Measurements from ENCODE around the gene SYNE3. TPM values are rescaled to one million over a fixed set of nuclear protein-coding genes. Genes with fewer than 3 reads are reported as not detected.
A peak's percentile ranks its signal among the peaks of the same experiment; 100 is the strongest.
"Not testable (repeated sequence)": the region's sequence is repeated elsewhere in the genome, so short reads cannot be mapped to it uniquely, and the experiment has no call there.

The SYNE3 gene
- total RNA-seq, 1 donor from 2014 or later: 0.15 TPM

GRCh38 chr14:95525999-95526398, 9.5 kb upstream of the SYNE3 start:
- no peak for DNase-seq (ENCODE audit: low read depth)

GRCh38 chr14:95524706-95525512, 8.5 kb upstream of the SYNE3 start:
- peak; percentile 68 for DNase-seq (ENCODE audit: low read depth)

DNA sequence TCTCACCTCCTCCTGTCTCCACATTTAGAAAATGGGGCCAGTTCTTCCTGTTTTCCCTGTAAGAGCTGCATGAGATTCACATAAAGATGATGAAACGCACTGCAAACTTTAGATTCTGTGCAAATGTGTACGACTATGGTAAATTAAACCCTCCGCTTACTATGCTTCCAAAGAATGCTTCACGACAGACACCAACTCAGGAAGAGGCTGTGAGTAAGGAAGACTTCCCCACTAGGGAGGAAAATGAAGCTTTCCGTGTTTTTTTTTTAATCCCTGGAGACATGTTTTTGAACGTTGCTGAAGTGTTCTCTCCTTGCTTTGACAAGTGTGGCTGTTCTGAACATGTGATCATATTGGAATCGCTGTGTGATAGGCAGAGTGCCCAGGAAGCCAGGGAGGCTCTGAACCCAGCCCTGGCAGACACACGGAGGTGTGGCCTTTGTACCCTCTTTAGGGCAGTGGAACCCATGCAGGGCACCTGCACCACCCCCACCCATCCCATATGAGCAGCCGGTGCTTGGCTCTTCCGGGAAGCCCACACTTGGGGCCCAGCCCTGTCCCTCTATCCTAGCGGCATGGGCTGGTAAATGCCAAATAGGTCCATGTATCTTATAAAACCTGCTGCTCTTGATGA, 7.5 kb upstream of the SYNE3 start:
- no peak for DNase-seq (ENCODE audit: low read depth)

DNA sequence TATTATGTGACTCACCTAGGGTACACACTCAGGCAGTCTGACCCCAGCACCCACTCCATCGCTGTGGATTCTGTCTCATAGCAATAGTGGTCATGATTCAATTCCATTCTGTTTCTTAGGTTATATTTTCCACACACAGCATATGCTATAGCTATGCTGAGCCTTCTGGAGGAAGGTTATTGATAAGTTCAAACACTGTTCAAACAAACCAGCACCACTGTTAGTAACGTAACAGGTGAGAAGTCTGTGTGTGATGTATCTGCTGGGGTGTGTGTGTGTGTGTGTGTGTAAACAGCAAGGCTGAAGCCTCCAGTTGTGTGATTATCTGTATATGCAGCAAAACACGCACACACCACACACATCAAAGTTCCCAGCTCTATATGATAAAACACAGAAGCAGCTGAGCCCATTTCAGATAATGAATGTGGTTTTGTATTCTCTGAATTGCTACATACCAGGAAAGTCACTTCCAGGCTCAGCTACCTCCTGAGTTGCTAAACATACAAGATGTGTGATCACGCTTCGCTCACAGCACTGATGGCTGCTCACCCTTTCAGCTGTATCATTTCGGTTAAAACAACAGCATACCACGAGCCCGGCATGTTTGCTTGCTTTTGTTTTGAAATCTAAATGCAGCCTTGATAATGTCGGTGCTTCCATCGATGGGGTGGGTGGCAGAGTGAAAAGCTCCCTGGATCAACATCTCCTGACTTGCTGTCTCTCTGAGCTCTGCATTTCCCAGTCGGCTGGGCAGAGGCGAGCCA, 6.8 kb upstream of the SYNE3 start:
- no peak for DNase-seq (ENCODE audit: low read depth)

- no peak for DNase-seq (ENCODE audit: low read depth)
Measured at GRCh38 chr14:95522556-95522955, 6.1 kb upstream of the SYNE3 start.

- no peak for DNase-seq (ENCODE audit: low read depth)
Measured at GRCh38 chr14:95522116-95522515, 5.7 kb upstream of the SYNE3 start.

- no peak for DNase-seq (ENCODE audit: low read depth)
Measured at GRCh38 chr14:95521001-95521400, 4.6 kb upstream of the SYNE3 start.

- no peak for DNase-seq (ENCODE audit: low read depth)
Measured at GRCh38 chr14:95520346-95520745, 3.9 kb upstream of the SYNE3 start.

GRCh38 chr14:95519699-95520098, 3.2 kb upstream of the SYNE3 start:
- DNase-seq (ENCODE audit: low read depth): peak; percentile 36

GRCh38 chr14:95518045-95518751, 1.7 kb upstream of the SYNE3 start:
- DNase-seq (ENCODE audit: low read depth): no peak

- no peak for DNase-seq (ENCODE audit: low read depth)
Measured at GRCh38 chr14:95515596-95516552, 576 bp downstream of the SYNE3 start.

DNA sequence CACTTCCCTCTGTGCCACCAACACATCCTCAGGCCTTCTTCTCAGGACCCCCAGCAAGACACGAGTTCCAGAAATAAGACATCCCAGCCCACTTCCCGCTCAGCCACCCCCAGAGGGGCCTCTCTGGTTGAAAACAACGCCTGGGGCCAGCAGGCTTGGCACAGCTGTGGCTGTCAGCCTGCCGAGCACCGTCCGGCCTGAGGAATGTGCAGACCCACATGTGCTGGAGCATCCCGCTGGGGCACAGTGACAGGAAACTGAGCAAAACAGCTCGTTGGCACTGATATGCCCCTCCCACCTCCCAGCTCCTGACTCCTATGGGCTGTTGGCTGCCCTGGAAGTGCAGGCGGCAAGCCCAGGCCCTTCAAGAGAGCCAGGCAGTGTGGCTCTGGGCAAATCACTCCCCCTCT, 1.4 kb downstream of the SYNE3 start:
- DNase-seq (ENCODE audit: low read depth): no peak

DNA sequence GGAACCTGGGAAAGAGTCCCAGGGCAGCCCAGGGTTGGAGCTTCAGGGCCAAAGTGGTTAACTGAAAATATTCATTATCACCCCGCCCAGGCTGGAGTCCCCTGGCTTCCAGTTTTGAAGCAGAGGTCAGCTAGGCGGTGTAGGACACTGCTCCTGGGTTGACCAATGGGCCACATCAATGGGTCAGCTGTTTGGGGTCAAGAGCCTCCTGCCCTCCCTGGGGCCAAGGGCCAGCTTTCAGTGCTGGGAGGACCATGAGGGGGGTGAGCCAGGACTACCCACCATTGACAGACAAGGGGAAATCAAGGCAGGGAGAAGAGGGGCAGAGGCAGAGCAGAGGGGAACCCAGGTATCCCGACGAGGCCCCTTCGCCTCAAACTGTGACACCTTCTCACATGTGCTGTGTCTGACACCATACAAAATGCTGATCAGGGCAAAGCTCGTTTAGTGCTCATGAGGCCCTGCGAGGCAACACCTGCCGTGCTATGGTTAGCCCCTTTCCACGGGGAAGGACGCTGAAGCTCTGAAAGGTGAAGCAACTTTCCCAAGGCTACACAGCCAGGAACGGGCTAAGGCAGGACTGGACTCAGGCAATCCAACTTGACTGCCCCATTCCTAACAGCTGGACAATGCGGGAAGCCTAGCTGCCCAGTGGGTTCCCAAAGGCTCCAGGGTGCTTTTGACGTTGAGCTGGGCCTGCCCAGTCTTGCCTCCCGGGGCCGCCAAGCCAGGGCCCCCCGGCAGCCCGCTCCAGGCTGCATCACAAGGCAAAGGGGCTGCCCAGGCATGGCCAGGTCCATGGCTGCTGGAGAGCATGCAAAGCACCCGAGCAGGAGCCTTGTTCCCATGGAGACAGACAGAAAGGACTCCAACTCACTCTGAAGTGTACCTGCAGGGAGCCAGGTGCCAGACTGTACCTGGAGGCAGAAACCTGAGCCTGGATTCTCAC, 2.0 kb downstream of the SYNE3 start:
- no peak for DNase-seq (ENCODE audit: low read depth)

- DNase-seq (ENCODE audit: low read depth): no peak
Measured at GRCh38 chr14:95513291-95513690, 3.2 kb downstream of the SYNE3 start.

- DNase-seq (ENCODE audit: low read depth): no peak
Measured at GRCh38 chr14:95511687-95512086, 4.8 kb downstream of the SYNE3 start.

DNA sequence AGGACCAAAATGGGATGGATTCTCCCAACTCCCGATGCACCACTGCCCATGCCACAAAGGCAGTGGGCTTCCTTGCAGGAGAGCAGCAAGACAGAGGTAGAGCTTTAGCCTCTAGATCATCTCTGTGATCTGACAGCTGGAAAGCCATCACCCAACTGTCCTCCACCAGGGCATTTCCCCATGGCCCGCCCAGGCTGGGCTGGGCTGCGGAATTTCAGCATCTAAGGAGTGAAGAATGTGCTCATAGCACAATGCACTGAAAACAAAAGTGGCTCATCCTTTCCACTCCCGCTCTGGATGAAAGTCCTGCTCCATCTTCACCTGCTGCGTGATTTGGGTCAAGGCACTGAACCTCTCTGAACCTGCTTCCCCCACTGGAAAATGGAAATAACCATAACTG, 5.6 kb downstream of the SYNE3 start:
- DNase-seq (ENCODE audit: low read depth): no peak

DNA sequence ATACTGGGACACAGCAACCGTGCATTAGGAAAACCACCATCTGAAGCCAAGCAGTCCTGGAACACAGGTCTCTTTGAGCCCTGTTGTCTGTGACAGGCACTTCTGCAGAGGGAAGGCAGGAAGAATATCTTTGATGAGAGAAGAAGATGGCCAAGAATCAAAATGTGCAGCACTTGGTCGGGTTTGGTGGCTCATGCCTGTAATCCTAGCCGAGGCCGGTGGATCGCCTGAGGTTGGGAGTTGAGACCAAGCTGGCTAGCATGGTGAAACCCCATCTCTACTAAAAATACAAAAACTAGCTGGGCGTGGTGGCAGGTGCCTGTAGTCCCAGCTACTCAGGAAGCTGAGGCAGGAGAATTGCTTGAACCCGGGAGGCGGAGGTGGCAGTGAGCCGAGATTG, 6.1 kb downstream of the SYNE3 start:
- DNase-seq (ENCODE audit: low read depth): not testable (repeated sequence)

- no peak for DNase-seq (ENCODE audit: low read depth)
Measured at GRCh38 chr14:95509495-95509894, 7.0 kb downstream of the SYNE3 start.

DNA sequence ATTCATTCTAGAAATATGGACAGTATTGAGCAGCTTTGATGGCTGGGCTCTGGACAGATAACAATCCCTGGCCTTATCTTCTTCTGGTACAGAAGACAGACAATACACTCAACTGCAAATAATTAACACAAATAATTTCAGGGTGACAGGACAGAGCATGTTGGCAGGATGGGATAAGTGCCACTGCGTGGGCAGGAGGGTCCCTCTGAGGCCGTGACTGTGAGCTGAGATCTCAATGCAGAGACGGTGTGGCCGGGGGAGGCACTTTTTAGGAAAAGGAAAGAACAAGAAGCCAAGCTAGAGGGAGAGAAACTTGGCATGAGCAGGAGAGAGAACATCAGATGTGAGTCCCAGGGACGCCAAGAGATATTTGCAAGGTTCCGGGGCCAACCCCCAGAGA, 8.1 kb downstream of the SYNE3 start:
- DNase-seq (ENCODE audit: low read depth): no peak

DNA sequence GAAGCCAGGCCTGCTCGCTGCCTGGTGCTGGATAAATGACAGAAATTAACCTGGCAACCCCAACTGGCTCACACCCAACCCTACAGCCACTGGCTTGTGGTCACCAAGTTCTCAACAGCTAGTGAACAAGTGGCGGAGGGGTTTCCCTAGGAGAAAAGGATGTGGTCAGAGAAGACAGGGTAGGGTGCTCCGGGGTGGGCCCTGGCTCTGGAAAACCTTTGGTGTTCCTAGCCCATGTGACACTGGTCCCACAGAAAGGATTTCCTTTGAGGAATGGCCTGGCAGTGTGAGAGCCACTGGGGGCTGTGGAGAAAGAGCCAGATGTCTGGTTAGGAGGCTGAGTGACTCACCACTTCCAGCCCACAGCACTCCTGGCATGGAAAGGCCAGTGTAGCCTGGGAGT, 8.7 kb downstream of the SYNE3 start:
- DNase-seq (ENCODE audit: low read depth): peak; percentile 88
